ENCODE measurements around the gene SPTY2D1.

- TF ChIP-seq POLR2AphosphoS5 (IDR thresholded peaks at IDR 0.05; ENCODE audit: low read depth): no peak
- no peak for TF ChIP-seq EZH2 (IDR thresholded peaks at IDR 0.05; ENCODE audit: low read depth, unreplicated experiment)
- TF ChIP-seq CTCF (conservative IDR thresholded peaks at IDR 0.05; ENCODE audit: low read depth in 2 of 2): no peak
- no peak for TF ChIP-seq EZH2phosphoT487 (IDR thresholded peaks at IDR 0.05; ENCODE audit: unreplicated experiment)
- no peak for TF ChIP-seq ZNF114 (CRISPR knock-in tag; IDR thresholded peaks at IDR 0.05)
- TF ChIP-seq NANOG (IDR thresholded peaks at IDR 0.05; ENCODE audit: borderline replicate concordance): no peak
- no peak for TF ChIP-seq ZNF462 (CRISPR knock-in tag; IDR thresholded peaks at IDR 0.05)
- TF ChIP-seq REST (IDR thresholded peaks at IDR 0.05; ENCODE audit: unreplicated experiment): no peak
- no peak for TF ChIP-seq ZNF331 (CRISPR knock-in tag; IDR thresholded peaks at IDR 0.05; ENCODE audit: low read depth)
- TF ChIP-seq STAT1 (IDR thresholded peaks at IDR 0.05; ENCODE audit: unreplicated experiment): no peak
- TF ChIP-seq CREB1 (CRISPR knock-in tag; IDR thresholded peaks at IDR 0.05; ENCODE audit: low read depth): no peak
- no peak for TF ChIP-seq JUNB (IDR thresholded peaks at IDR 0.05; ENCODE audit: unreplicated experiment)
Observed at GRCh38 chr11:18669219-18669596, 35.1 kb upstream of the SPTY2D1 start.

Measured in GM23338 (cell line).